Endodermal cell (in vitro differentiated cells): ENCODE results near the gene SOX21. TPM values are rescaled to one million over a fixed set of nuclear protein-coding genes. Genes with fewer than 3 reads are reported as not detected.
"Not testable (repeated sequence)": the region's sequence is repeated elsewhere in the genome, so short reads cannot be mapped to it uniquely, and the experiment has no call there.

Experiments
- DNase-seq: peaks from one replicate; pipeline ENCODE4 v3.0.0-alpha.2; 2017
- H3K27ac ChIP-seq: 2 replicates; pipeline ENCODE4 v1.5.1; 2013; ENCODE audit warnings: mild to moderate bottlenecking, low read depth, low read length, moderate library complexity
- H3K27me3 ChIP-seq: 2 replicates; pipeline ENCODE4 v1.6.1; 2013; ENCODE audit warnings: mild to moderate bottlenecking, low read length, moderate library complexity; ENCODE audit not compliant: insufficient read depth, control insufficient read depth, poor library complexity, severe bottlenecking
- H3K36me3 ChIP-seq: 2 replicates; pipeline ENCODE4 v1.7.0; 2013; ENCODE audit warnings: mild to moderate bottlenecking, low read length, moderate library complexity; ENCODE audit not compliant: control insufficient read depth, insufficient read depth
- H3K4me1 ChIP-seq: one replicate; pipeline ENCODE4 v1.7.0; 2013; ENCODE audit warnings: low read length; ENCODE audit not compliant: control insufficient read depth, insufficient read depth
- H3K4me3 ChIP-seq: 2 replicates; pipeline ENCODE4 v1.5.1; 2013; ENCODE audit warnings: mild to moderate bottlenecking, low read length, moderate library complexity
- H3K9ac ChIP-seq: 2 replicates; pipeline ENCODE4 v1.6.1; 2013; ENCODE audit warnings: mild to moderate bottlenecking, low read length, moderate library complexity; ENCODE audit not compliant: poor library complexity, severe bottlenecking; ENCODE audit errors: extremely low read depth
- H3K9me3 ChIP-seq: 2 replicates; pipeline ENCODE4 v1.6.1; 2013; ENCODE audit warnings: mild to moderate bottlenecking, low read length, moderate library complexity; ENCODE audit not compliant: control insufficient read depth
- H3K27ac Mint-ChIP-seq: 2 replicates; pipeline ENCODE4 v1.8.0; 2020; ENCODE audit warnings: mixed read lengths
- H3K27me3 Mint-ChIP-seq: 2 replicates; pipeline ENCODE4 v1.8.0; 2021; ENCODE audit warnings: mild to moderate bottlenecking, mixed read lengths; ENCODE audit not compliant: insufficient read depth
- H3K36me3 Mint-ChIP-seq: 2 replicates; pipeline ENCODE4 v1.8.0; 2020; ENCODE audit warnings: low read depth, mixed read lengths
- H3K4me1 Mint-ChIP-seq: 2 replicates; pipeline ENCODE4 v1.8.0; 2020; ENCODE audit warnings: mixed read lengths
- H3K4me3 Mint-ChIP-seq: 2 replicates; pipeline ENCODE4 v1.8.0; 2020; ENCODE audit warnings: mild to moderate bottlenecking, moderate library complexity, mixed read lengths
- H3K9me3 Mint-ChIP-seq: 2 replicates; pipeline ENCODE4 v1.8.0; 2020; ENCODE audit warnings: mild to moderate bottlenecking, mixed read lengths
- CTCF ChIP-seq: fragments of 200-600 bp; sonication (generic); conservative IDR thresholded peaks from 2 replicates; pipeline ENCODE4 v1.5.0; 2021; ENCODE audit warnings: antibody characterized with exemption, mild to moderate bottlenecking
- WGBS, 2 experiments: methylation state at CpG; one replicate each; pipeline versions ENCODE4 v1.1.5 to v1.1.7; 2013; ENCODE audit warnings: missing lambda C conversion rate in 2 of 2, mixed read lengths in 1 of 2; ENCODE audit not compliant: insufficient coverage in 1 of 2, insufficient read length in 1 of 2; 5-methylcytosine and 5-hydroxymethylcytosine counted together
- total RNA-seq, 2 donors: library from RNA; stranded (reverse); fragmentation: NEBNext Ultra II Directional in 1 of 2; extraction: Animal tissue kit (Norgen Biotek cat#: 25700) in 1 of 2; gene quantifications; 2 replicates in 1 of 2; 3 replicates in 1 of 2; pipeline ENCODE4 v1.2.1, GENCODE V29; 2021

The SOX21 gene
- total RNA-seq, 2 donors from 2014 or later = 5.2 to 10.1 TPM

- Mint-ChIP-seq H3K27ac (no peak overlapping the region), H3K36me3 (no peaks in the 10 kb centered on the region), H3K4me1 (peaks cover 20% of the 10 kb centered on the region), H3K9me3 (peaks cover 9% of the 10 kb centered on the region), H3K27me3 (peaks cover 17% of the 10 kb centered on the region), H3K4me3 (no peak overlapping the region)
- Histone ChIP-seq H3K4me3 (no peak overlapping the region), H3K9ac (no peak overlapping the region), H3K27ac (no peak overlapping the region), H3K36me3 (no peaks in the 10 kb centered on the region), H3K4me1 (no peaks in the 10 kb centered on the region), H3K9me3 (no peaks in the 10 kb centered on the region), H3K27me3 (peaks cover 18% of the 10 kb centered on the region)
- no peak for TF ChIP-seq CTCF
- DNase-seq = no peak
- 91 to 100% methylated on average over 1 to 3 of the region's 4 CpGs for WGBS, 2 experiments
Measured at GRCh38 chr13:94739235-94739634, 26.9 kb upstream of the SOX21 start.

- H3K36me3 Mint-ChIP-seq = peaks cover 1% of the 10 kb centered on the region
- no peaks in the 10 kb centered on the region for H3K27me3 ChIP-seq
- WGBS, 2 experiments = 100% methylated on average over 2 of the region's 3 CpGs; no CpG with 5 or more reads in 1 of the 2 experiments
Measured at GRCh38 chr13:94731028-94731427, 18.7 kb upstream of the SOX21 start.

GRCh38 chr13:94729941-94730340 lies 17.6 kb upstream of the SOX21 start:
- Mint-ChIP-seq H3K27me3 (peaks cover 11% of the 10 kb centered on the region), H3K9me3 (peaks cover 24% of the 10 kb centered on the region)
- DNase-seq, H3K4me1 Mint-ChIP-seq, H3K36me3 ChIP-seq, H3K27me3 ChIP-seq, H3K9ac ChIP-seq, H3K27ac Mint-ChIP-seq, H3K36me3 Mint-ChIP-seq, H3K4me3 Mint-ChIP-seq, H3K4me3 ChIP-seq, H3K4me1 ChIP-seq, H3K27ac ChIP-seq: not testable (repeated sequence)
- no CpG with 5 or more reads among the region's 1 CpG for WGBS, 2 experiments
- peaks cover 20% of the 10 kb centered on the region for H3K9me3 ChIP-seq

More at GRCh38 chr13:94731028-94731427, 18.7 kb upstream of the SOX21 start:
- peaks cover 19% of the 10 kb centered on the region for H3K9me3 Mint-ChIP-seq
- Histone ChIP-seq H3K9ac (no peak overlapping the region), H3K4me3 (no peak overlapping the region), H3K27ac (no peak overlapping the region), H3K4me1 (no peaks in the 10 kb centered on the region), H3K36me3 (no peaks in the 10 kb centered on the region), H3K9me3 (peaks cover 10% of the 10 kb centered on the region)
- H3K27me3 Mint-ChIP-seq = peaks cover 10% of the 10 kb centered on the region
- H3K27ac Mint-ChIP-seq = no peak overlapping the region
- no peak for DNase-seq
- no peak overlapping the region for H3K4me3 Mint-ChIP-seq
- TF ChIP-seq CTCF = no peak
- no peaks in the 10 kb centered on the region for H3K4me1 Mint-ChIP-seq

DNA sequence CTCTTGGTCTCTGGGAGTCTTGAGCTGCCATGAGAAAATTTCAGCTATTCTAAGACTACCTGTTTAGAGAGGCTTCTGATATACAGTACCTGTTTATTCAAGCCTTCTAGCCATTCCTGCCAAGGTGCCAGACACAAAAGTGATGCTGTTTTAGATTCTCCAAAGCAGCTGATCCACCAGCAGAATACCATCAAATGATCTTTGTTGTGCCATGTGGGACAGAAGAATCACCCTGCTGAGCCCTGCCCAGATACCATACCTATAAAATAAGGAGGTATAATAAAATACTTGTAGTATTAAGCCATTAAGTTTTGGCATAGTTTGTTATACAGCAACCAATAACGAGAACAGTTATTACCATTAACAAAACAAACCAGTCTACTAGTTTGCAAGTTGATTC lies 14.1 kb upstream of the SOX21 start:
- Histone ChIP-seq H3K9me3 (peaks cover 28% of the 10 kb centered on the region), H3K9ac (no peak overlapping the region), H3K4me1 (no peaks in the 10 kb centered on the region), H3K27ac (no peak overlapping the region), H3K36me3 (no peaks in the 10 kb centered on the region), H3K4me3 (peak overlapping the region; percentile 37), H3K27me3 (no peaks in the 10 kb centered on the region)
- no peak for DNase-seq
- no peak overlapping the region for H3K27ac Mint-ChIP-seq
- no peak for TF ChIP-seq CTCF
- peaks cover 13% of the 10 kb centered on the region for H3K4me1 Mint-ChIP-seq
- WGBS, 2 experiments = 100% methylated on average over 1 of the region's 1 CpG; no CpG with 5 or more reads in 1 of the 2 experiments
- peaks cover 6% of the 10 kb centered on the region for H3K27me3 Mint-ChIP-seq
- no peak overlapping the region for H3K4me3 Mint-ChIP-seq
- peaks cover 4% of the 10 kb centered on the region for H3K36me3 Mint-ChIP-seq
- H3K9me3 Mint-ChIP-seq = peaks cover 22% of the 10 kb centered on the region
